GM21576 (cell line): ENCODE measurements around the gene SLC16A8.
"Not testable (repeated sequence)": the region's sequence is repeated elsewhere in the genome, so short reads cannot be mapped to it uniquely, and the experiment has no call there.

Experiments used
- ATAC-seq: cut with Tn5 transposase; IDR thresholded peaks from one replicate; pipeline ENCODE4 v1.9.1; 2021; ENCODE audit warnings: mild to moderate bottlenecking, moderate library complexity; ENCODE audit not compliant: unreplicated experiment

Gene SLC16A8

GRCh38 chr22:38049812-38050619 lies 34.0 kb downstream of the SLC16A8 start:
- no peak for ATAC-seq

- ATAC-seq, result no peak
Observed at GRCh38 chr22:38046070-38046748, 37.8 kb downstream of the SLC16A8 start.

- ATAC-seq, result no peak
Observed at GRCh38 chr22:38043151-38044039, 40.6 kb downstream of the SLC16A8 start.

- no peak for ATAC-seq
Observed at GRCh38 chr22:38042488-38042790, 41.5 kb downstream of the SLC16A8 start.

GRCh38 chr22:38041760-38042487 lies 42.1 kb downstream of the SLC16A8 start:
- no peak for ATAC-seq

- no peak for ATAC-seq
Observed at GRCh38 chr22:38040953-38041759, 42.8 kb downstream of the SLC16A8 start.

- no peak for ATAC-seq
Observed at GRCh38 chr22:38038890-38039812, 44.8 kb downstream of the SLC16A8 start.

GRCh38 chr22:38038426-38038825 lies 45.6 kb downstream of the SLC16A8 start:
- ATAC-seq, result no peak

GRCh38 chr22:38037367-38038150 lies 46.4 kb downstream of the SLC16A8 start:
- not testable (repeated sequence) for ATAC-seq

- no peak for ATAC-seq
Observed at GRCh38 chr22:38036392-38037062, 47.5 kb downstream of the SLC16A8 start.

GRCh38 chr22:38035530-38035885 lies 48.5 kb downstream of the SLC16A8 start:
- ATAC-seq, result no peak

GRCh38 chr22:38034884-38035529 lies 49.0 kb downstream of the SLC16A8 start:
- no peak for ATAC-seq

GRCh38 chr22:38034278-38034882 lies 49.6 kb downstream of the SLC16A8 start:
- no peak for ATAC-seq

- ATAC-seq, result no peak
Observed at GRCh38 chr22:38033522-38034277, 50.3 kb downstream of the SLC16A8 start.

- ATAC-seq, result no peak
Observed at GRCh38 chr22:38032681-38033521, 51.1 kb downstream of the SLC16A8 start.
